ENCODE data around the gene SRSF1. TPM values are rescaled to one million over a fixed set of nuclear protein-coding genes. Genes with fewer than 3 reads are reported as not detected.

SRSF1 gene
- total RNA-seq, 1 experiment from 2014 or later, result 512 TPM

DNA sequence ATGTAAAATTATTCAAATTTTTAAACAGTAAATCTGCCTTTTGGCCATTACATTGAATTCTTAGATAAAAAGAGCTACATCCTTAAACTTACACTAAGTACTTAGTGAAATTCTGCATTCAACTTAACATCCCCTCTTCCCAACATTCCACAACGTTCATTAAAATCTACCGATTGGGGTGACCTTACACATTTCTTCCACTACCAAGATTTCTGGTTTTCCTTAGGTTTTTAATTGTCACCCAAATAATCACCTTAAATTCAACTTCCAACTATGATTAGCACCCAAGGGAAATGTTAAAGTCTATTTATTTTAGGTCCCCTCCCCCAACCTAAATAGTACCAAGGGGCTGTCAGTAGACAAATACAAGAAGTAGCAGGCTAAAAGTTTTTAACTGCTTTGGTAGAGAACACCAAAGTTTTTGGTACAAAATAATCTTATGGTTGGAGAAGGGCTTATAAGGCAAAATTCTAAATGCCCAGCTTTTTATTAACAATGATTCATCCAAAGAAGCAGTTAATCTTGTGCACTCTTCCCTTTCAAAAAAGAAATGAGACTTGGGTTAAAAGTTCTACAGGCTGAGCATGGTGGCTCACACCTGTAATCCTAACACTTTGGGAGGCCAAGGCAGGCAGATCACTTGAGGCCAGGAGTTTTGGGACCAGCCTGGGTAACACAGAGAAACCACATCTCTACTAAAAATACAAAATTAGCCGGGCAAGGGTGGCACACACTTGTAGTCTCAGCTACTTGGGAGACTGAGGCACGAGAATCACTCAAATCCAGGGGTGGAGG, 4.7 kb downstream of the SRSF1 start:
- Histone ChIP-seq H3K27ac (ENCODE audit: low read depth, low read length, poor library complexity, severe bottlenecking) (no peak overlapping the region), H3K4me1 (ENCODE audit: insufficient read depth, low read length, poor library complexity, severe bottlenecking) (peaks cover 63% of the 10 kb centered on the region), H3K9me3 (ENCODE audit: low read depth, low read length, poor library complexity, severe bottlenecking) (no peaks in the 10 kb centered on the region), H3K4me3 (ENCODE audit: low read depth, low read length, poor library complexity, severe bottlenecking) (no peak overlapping the region), H3K36me3 (ENCODE audit: insufficient read depth, low read length, poor library complexity, severe bottlenecking) (peaks cover 87% of the 10 kb centered on the region), H3K27me3 (replicated peaks; ENCODE audit: insufficient read depth, low read depth, low read length, poor library complexity) (no peaks in the 10 kb centered on the region)
- TF ChIP-seq EZH2 (IDR thresholded peaks at IDR 0.05; ENCODE audit: borderline replicate concordance, low read depth, low read length, poor library complexity, severe bottlenecking), result no peak
- TF ChIP-seq, protein P1, sequence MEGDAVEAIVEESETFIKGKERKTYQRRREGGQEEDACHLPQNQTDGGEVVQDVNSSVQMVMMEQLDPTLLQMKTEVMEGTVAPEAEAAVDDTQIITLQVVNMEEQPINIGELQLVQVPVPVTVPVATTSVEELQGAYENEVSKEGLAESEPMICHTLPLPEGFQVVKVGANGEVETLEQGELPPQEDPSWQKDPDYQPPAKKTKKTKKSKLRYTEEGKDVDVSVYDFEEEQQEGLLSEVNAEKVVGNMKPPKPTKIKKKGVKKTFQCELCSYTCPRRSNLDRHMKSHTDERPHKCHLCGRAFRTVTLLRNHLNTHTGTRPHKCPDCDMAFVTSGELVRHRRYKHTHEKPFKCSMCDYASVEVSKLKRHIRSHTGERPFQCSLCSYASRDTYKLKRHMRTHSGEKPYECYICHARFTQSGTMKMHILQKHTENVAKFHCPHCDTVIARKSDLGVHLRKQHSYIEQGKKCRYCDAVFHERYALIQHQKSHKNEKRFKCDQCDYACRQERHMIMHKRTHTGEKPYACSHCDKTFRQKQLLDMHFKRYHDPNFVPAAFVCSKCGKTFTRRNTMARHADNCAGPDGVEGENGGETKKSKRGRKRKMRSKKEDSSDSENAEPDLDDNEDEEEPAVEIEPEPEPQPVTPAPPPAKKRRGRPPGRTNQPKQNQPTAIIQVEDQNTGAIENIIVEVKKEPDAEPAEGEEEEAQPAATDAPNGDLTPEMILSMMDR (conservative IDR thresholded peaks at IDR 0.05; ENCODE audit: low read depth, low read length), result no peak
- CTCF ChIA-PET, result no interaction called here
- POLR2A ChIA-PET (ENCODE audit: low non-redundant PET), result no interaction called here
- no TSS peak for BruUV-seq (replicated peaks)
- DNase-seq (ENCODE audit: low spot score), result no peak
- intact Hi-C loops (cut with micrococcal nuclease; ENCODE audit: unreplicated experiment), result no loop called here

DNA sequence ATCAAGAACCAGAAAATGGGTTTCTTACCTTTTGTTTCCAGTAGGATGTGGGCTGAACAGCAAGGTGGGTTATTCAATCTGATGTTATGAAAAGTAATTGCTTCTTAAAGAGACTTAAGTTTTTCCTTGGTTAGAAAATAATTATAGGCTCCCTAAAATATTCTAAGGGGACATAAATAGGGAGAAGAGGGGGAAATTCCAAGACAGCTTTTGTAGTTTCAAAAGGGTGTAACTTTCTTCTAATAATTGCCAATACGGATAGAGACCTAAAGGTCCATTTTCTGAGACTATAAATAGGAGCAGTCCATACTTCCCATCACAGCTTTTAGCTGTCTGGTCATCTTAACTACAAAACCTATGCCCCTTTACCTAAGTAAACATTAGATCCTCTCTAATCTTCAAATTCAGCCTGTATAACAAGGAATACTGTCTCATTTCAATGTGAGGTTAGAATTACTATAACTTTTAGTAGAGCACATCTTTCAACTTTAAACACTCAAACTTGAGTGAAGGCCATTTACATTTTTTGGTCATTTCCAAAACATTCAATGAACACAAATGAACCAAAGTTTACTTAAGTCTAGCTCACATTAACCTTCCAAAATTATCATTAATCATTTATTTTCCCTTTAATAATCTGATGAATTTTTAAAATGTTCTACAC, 5.5 kb downstream of the SRSF1 start:
- POLR2A ChIA-PET (ENCODE audit: low non-redundant PET), result no interaction called here
- Histone ChIP-seq H3K9me3 (ENCODE audit: low read depth, low read length, poor library complexity, severe bottlenecking) (no peaks in the 10 kb centered on the region), H3K36me3 (ENCODE audit: insufficient read depth, low read length, poor library complexity, severe bottlenecking) (peaks cover 95% of the 10 kb centered on the region)

DNA sequence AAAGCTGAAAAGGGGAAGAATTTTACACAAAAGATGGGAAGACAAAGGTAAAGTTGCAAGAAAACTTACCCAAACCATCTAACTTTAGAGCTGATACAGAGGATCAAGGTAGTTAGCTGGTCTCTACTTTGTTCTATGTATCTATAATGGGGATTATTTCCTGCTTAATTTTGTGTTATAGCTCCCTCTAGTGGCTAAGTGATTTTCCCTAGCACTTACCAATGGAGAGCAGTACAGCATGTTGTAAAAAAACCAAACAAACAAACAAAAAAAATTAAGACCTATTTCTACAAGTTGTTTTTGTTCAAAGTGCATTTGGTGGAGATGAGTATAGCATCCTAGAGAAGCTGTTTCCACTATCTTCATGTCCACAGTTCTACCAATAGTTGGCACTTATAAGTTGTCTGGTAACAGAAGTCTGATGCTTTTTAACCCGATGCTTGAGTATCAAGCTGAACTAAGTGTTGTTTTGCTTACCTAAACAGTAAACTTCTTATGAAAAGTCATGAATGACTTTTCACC, 7.5 kb downstream of the SRSF1 start:
- Histone ChIP-seq H3K27me3 (replicated peaks; ENCODE audit: insufficient read depth, low read depth, low read length, poor library complexity) (no peaks in the 10 kb centered on the region), H3K4me1 (ENCODE audit: insufficient read depth, low read length, poor library complexity, severe bottlenecking) (peaks cover 55% of the 10 kb centered on the region), H3K9me3 (ENCODE audit: low read depth, low read length, poor library complexity, severe bottlenecking) (no peaks in the 10 kb centered on the region), H3K36me3 (ENCODE audit: insufficient read depth, low read length, poor library complexity, severe bottlenecking) (peaks cover 78% of the 10 kb centered on the region), H3K27ac (ENCODE audit: low read depth, low read length, poor library complexity, severe bottlenecking) (peak overlapping the region; percentile 32), H3K4me3 (ENCODE audit: low read depth, low read length, poor library complexity, severe bottlenecking) (no peak overlapping the region)
- intact Hi-C loops (cut with micrococcal nuclease; ENCODE audit: unreplicated experiment), result loop anchor here (1.0 kb wide), 1 partner anchor 141 kb away; no protein-coding TSS in a partner anchor
- BruUV-seq (replicated peaks), result no TSS peak
- POLR2A ChIA-PET (ENCODE audit: low non-redundant PET), result no interaction called here
- peak; percentile 85 for DNase-seq (ENCODE audit: low spot score)
- TF ChIP-seq, protein P1 (conservative IDR thresholded peaks at IDR 0.05; ENCODE audit: low read depth, low read length), result peak; percentile 94
- TF ChIP-seq EZH2 (IDR thresholded peaks at IDR 0.05; ENCODE audit: borderline replicate concordance, low read depth, low read length, poor library complexity, severe bottlenecking), result no peak
- CTCF ChIA-PET, result interaction anchor here (0.5 to 1.8 kb wide), 9 partner anchors 10 to 328 kb away, joined by 3 to 32 read pairs (median 6); partner anchors contain the start of gene VEZF1

More for the DNA sequence above, 5.5 kb downstream of the SRSF1 start:
- H3K4me3 ChIP-seq (ENCODE audit: low read depth, low read length, poor library complexity, severe bottlenecking), result no peak overlapping the region
- intact Hi-C loops (cut with micrococcal nuclease; ENCODE audit: unreplicated experiment), result no loop called here
- no peak for DNase-seq (ENCODE audit: low spot score)
- no TSS peak for BruUV-seq (replicated peaks)
- CTCF ChIA-PET, result no interaction called here
- H3K27me3 ChIP-seq (replicated peaks; ENCODE audit: insufficient read depth, low read depth, low read length, poor library complexity), result no peaks in the 10 kb centered on the region
- no peak for TF ChIP-seq EZH2 (IDR thresholded peaks at IDR 0.05; ENCODE audit: borderline replicate concordance, low read depth, low read length, poor library complexity, severe bottlenecking)
- TF ChIP-seq, protein P1 (conservative IDR thresholded peaks at IDR 0.05; ENCODE audit: low read depth, low read length), result no peak
- H3K4me1 ChIP-seq (ENCODE audit: insufficient read depth, low read length, poor library complexity, severe bottlenecking), result peaks cover 63% of the 10 kb centered on the region
- H3K27ac ChIP-seq (ENCODE audit: low read depth, low read length, poor library complexity, severe bottlenecking), result peak overlapping the region; percentile 32
